CD4-positive, alpha-beta T cell treated with Interleukin-6 at 100 ng/mL for 8 hours (primary cell): ENCODE results near the gene SWSAP1.
"Not testable (repeated sequence)": the region's sequence is repeated elsewhere in the genome, so short reads cannot be mapped to it uniquely, and the experiment has no call there.

Source experiments
- DNase-seq: peaks from one replicate; pipeline ENCODE4 v3.0.0-alpha.2; 2020; ENCODE audit warnings: mixed read lengths, low spot score

The SWSAP1 gene

GRCh38 chr19:11378319-11379189 is 4.1 kb downstream of the SWSAP1 start:
- DNase-seq = no peak

- not testable (repeated sequence) for DNase-seq
Observed at GRCh38 chr19:11379269-11379845, 4.9 kb downstream of the SWSAP1 start.

- no peak for DNase-seq
Observed at GRCh38 chr19:11379857-11380350, 5.4 kb downstream of the SWSAP1 start.

- DNase-seq = peak; percentile 98
Observed at GRCh38 chr19:11380653-11381537, 6.4 kb downstream of the SWSAP1 start.

- DNase-seq = no peak
Observed at GRCh38 chr19:11382898-11383705, 8.6 kb downstream of the SWSAP1 start.

- DNase-seq = no peak
Observed at GRCh38 chr19:11383706-11384048, 9.2 kb downstream of the SWSAP1 start.

GRCh38 chr19:11384778-11385129 is 10.3 kb downstream of the SWSAP1 start:
- no peak for DNase-seq

- no peak for DNase-seq
Observed at GRCh38 chr19:11387162-11388034, 12.9 kb downstream of the SWSAP1 start.

- no peak for DNase-seq
Observed at GRCh38 chr19:11390359-11390758, 15.9 kb downstream of the SWSAP1 start.

GRCh38 chr19:11390933-11391680 is 16.6 kb downstream of the SWSAP1 start:
- no peak for DNase-seq

GRCh38 chr19:11397089-11397610 is 22.7 kb downstream of the SWSAP1 start:
- DNase-seq = no peak

GRCh38 chr19:11399667-11400066 is 25.2 kb downstream of the SWSAP1 start:
- DNase-seq = no peak

- DNase-seq = no peak
Observed at GRCh38 chr19:11400798-11401197, 26.3 kb downstream of the SWSAP1 start.

- no peak for DNase-seq
Observed at GRCh38 chr19:11401808-11402543, 27.5 kb downstream of the SWSAP1 start.

GRCh38 chr19:11404588-11405222 is 30.2 kb downstream of the SWSAP1 start:
- no peak for DNase-seq

GRCh38 chr19:11405846-11406643 is 31.6 kb downstream of the SWSAP1 start:
- no peak for DNase-seq

- DNase-seq = not testable (repeated sequence)
Observed at GRCh38 chr19:11406703-11407236, 32.3 kb downstream of the SWSAP1 start.
